Suprapubic skin (tissue), 4 donors: ENCODE results near the gene SHC1. TPM values are rescaled to one million over a fixed set of nuclear protein-coding genes. Genes with fewer than 3 reads are reported as not detected.

Experiments
- DNase-seq, 2 donors: peaks; one replicate each; pipeline ENCODE4 v3.0.0-alpha.2; 2019; ENCODE audit warnings: low spot score in 2 of 2
- H3K27ac ChIP-seq: fragments of 200-600 bp; sonication (generic); one replicate; pipeline ENCODE4 v1.5.1; 2019
- H3K27me3 ChIP-seq: fragments of 200-600 bp; sonication (generic); one replicate; pipeline ENCODE4 v1.5.1; 2019
- H3K36me3 ChIP-seq: fragments of 200-600 bp; sonication (generic); one replicate; pipeline ENCODE4 v1.5.1; 2019
- H3K4me1 ChIP-seq: fragments of 200-600 bp; sonication (generic); one replicate; pipeline ENCODE4 v1.5.1; 2019
- H3K4me3 ChIP-seq: fragments of 200-600 bp; sonication (generic); one replicate; pipeline ENCODE4 v1.5.1; 2019; ENCODE audit warnings: mild to moderate bottlenecking
- H3K9me3 ChIP-seq: fragments of 200-600 bp; sonication (generic); one replicate; pipeline ENCODE4 v1.5.1; 2019
- CTCF ChIP-seq, 2 donors: fragments of 200-600 bp in 1 of 2; fragments of 450-650 bp in 1 of 2; sonication (generic) in 1 of 2; IDR thresholded peaks; one replicate each; pipeline ENCODE4 v1.5.1; 2016 to 2019; ENCODE audit warnings: antibody characterized with exemption in 2 of 2, mild to moderate bottlenecking in 1 of 2, moderate library complexity in 1 of 2
- EP300 ChIP-seq: sonication (generic); formaldehyde crosslinking; IDR thresholded peaks from one replicate; pipeline ENCODE4 v1.6.1; 2017; ENCODE audit warnings: antibody characterized with exemption
- POLR2A ChIP-seq, 2 donors: fragments of 450-650 bp; IDR thresholded peaks; one replicate each; pipeline ENCODE4 v1.6.1; 2017; ENCODE audit warnings: antibody characterized with exemption in 2 of 2, mild to moderate bottlenecking in 2 of 2, moderate library complexity in 2 of 2
- POLR2AphosphoS5 ChIP-seq, 3 donors: sonication (generic); formaldehyde crosslinking; IDR thresholded peaks; one replicate each; pipeline ENCODE4 v1.6.1; 2017; ENCODE audit warnings: antibody characterized with exemption in 3 of 3
- WGBS: methylation state at CpG from one replicate; pipeline ENCODE4 v1.1.5; 2018; 5-methylcytosine and 5-hydroxymethylcytosine counted together
- total RNA-seq, 4 donors: library from RNA; depleted of rRNA; stranded (reverse); fragments of >200 nt; gene quantifications; one replicate each; pipeline ENCODE4 v1.1.0, GENCODE V29; 2016

SHC1 gene
- total RNA-seq, 4 donors from 2014 or later, result 54.5 to 102 (median 69.5) TPM

GRCh38 chr1:154945962-154946850 is 24.3 kb downstream of the SHC1 start:
- TF ChIP-seq EP300, result no peak
- TF ChIP-seq POLR2AphosphoS5 (IDR thresholded peaks at IDR 0.05), result no peak
- no peak for TF ChIP-seq POLR2A (IDR thresholded peaks at IDR 0.05)
- no peak for TF ChIP-seq CTCF (IDR thresholded peaks at IDR 0.05)
- WGBS, result 64% methylated on average over 14 of the region's 17 CpGs
- peaks cover 50% of the 10 kb centered on the region for H3K36me3 ChIP-seq
- no peaks in the 10 kb centered on the region for H3K9me3 ChIP-seq
- no peak overlapping the region for H3K4me3 ChIP-seq
- no peaks in the 10 kb centered on the region for H3K27me3 ChIP-seq
- peaks cover 35% of the 10 kb centered on the region for H3K4me1 ChIP-seq
- H3K27ac ChIP-seq, result no peak overlapping the region
- no peak for DNase-seq

- DNase-seq, result no peak
- peaks cover 42% of the 10 kb centered on the region for H3K36me3 ChIP-seq
- H3K9me3 ChIP-seq, result no peaks in the 10 kb centered on the region
- no peak overlapping the region for H3K4me3 ChIP-seq
- H3K27ac ChIP-seq, result no peak overlapping the region
- TF ChIP-seq POLR2AphosphoS5 (IDR thresholded peaks at IDR 0.05) (no peak), EP300 (no peak), CTCF (IDR thresholded peaks at IDR 0.05) (no peak), POLR2A (IDR thresholded peaks at IDR 0.05) (no peak)
- H3K4me1 ChIP-seq, result peaks cover 43% of the 10 kb centered on the region
- H3K27me3 ChIP-seq, result no peaks in the 10 kb centered on the region
- 80% methylated on average over 13 of the region's 15 CpGs for WGBS
These were observed 25.2 kb downstream of the SHC1 start for GRCh38 chr1:154945160-154945961.

- no peaks in the 10 kb centered on the region for H3K9me3 ChIP-seq
- H3K36me3 ChIP-seq, result peaks cover 37% of the 10 kb centered on the region
- H3K27me3 ChIP-seq, result no peaks in the 10 kb centered on the region
- no peak overlapping the region for H3K27ac ChIP-seq
- no peak overlapping the region for H3K4me3 ChIP-seq
- H3K4me1 ChIP-seq, result peaks cover 50% of the 10 kb centered on the region
- TF ChIP-seq EP300 (no peak), POLR2AphosphoS5 (IDR thresholded peaks at IDR 0.05) (no peak), CTCF (IDR thresholded peaks at IDR 0.05) (no peak), POLR2A (IDR thresholded peaks at IDR 0.05) (no peak)
- 55% methylated on average over 8 of the region's 9 CpGs for WGBS
- DNase-seq, result no peak
These were observed 26.0 kb downstream of the SHC1 start for GRCh38 chr1:154944401-154945159.

- peak overlapping the region; percentile 48 for H3K27ac ChIP-seq
These were observed 26.7 kb downstream of the SHC1 start for GRCh38 chr1:154943649-154944400.

More at GRCh38 chr1:154943649-154944400, 26.7 kb downstream of the SHC1 start:
- DNase-seq, result no peak
- peaks cover 57% of the 10 kb centered on the region for H3K4me1 ChIP-seq
- no peaks in the 10 kb centered on the region for H3K27me3 ChIP-seq
- no peaks in the 10 kb centered on the region for H3K9me3 ChIP-seq
- 48% methylated on average over 6 of the region's 6 CpGs for WGBS
- no peak overlapping the region for H3K4me3 ChIP-seq
- TF ChIP-seq EP300 (no peak), CTCF (IDR thresholded peaks at IDR 0.05) (peak; percentile 44 to 66), POLR2AphosphoS5 (IDR thresholded peaks at IDR 0.05) (no peak), POLR2A (IDR thresholded peaks at IDR 0.05) (no peak)
- H3K36me3 ChIP-seq, result peaks cover 37% of the 10 kb centered on the region
